22Rv1 (cell line): ENCODE data around the gene TRMT10A.

Source experiments
- ZFX ChIP-seq: fragments of 450-650 bp; IDR thresholded peaks from 2 replicates; pipeline ENCODE4 v1.6.1; 2017; ENCODE audit warnings: antibody characterized with exemption, borderline replicate concordance
- TF ChIP-seq, protein P1 (sequence below): fragments of 450-650 bp; IDR thresholded peaks from 2 replicates; pipeline ENCODE4 v1.5.1; 2017; ENCODE audit warnings: mild to moderate bottlenecking

GRCh38 chr4:99536848-99537247 is 27.0 kb downstream of the TRMT10A start:
- TF ChIP-seq, protein P1, sequence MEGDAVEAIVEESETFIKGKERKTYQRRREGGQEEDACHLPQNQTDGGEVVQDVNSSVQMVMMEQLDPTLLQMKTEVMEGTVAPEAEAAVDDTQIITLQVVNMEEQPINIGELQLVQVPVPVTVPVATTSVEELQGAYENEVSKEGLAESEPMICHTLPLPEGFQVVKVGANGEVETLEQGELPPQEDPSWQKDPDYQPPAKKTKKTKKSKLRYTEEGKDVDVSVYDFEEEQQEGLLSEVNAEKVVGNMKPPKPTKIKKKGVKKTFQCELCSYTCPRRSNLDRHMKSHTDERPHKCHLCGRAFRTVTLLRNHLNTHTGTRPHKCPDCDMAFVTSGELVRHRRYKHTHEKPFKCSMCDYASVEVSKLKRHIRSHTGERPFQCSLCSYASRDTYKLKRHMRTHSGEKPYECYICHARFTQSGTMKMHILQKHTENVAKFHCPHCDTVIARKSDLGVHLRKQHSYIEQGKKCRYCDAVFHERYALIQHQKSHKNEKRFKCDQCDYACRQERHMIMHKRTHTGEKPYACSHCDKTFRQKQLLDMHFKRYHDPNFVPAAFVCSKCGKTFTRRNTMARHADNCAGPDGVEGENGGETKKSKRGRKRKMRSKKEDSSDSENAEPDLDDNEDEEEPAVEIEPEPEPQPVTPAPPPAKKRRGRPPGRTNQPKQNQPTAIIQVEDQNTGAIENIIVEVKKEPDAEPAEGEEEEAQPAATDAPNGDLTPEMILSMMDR = no peak
- TF ChIP-seq ZFX = no peak
